GM12892 (cell line): ENCODE measurements around the gene SLC6A17.

Source experiments
- POLR2A ChIP-seq: IDR thresholded peaks from 2 replicates; pipeline ENCODE4 v1.6.1; 2011; ENCODE audit warnings: low read depth, low read length, control low read depth
- POLR2AphosphoS5 ChIP-seq: IDR thresholded peaks from 2 replicates; pipeline ENCODE4 v1.6.1; 2011; ENCODE audit warnings: low read depth, low read length, control low read depth
- TAF1 ChIP-seq: IDR thresholded peaks from 2 replicates; pipeline ENCODE4 v1.6.1; 2011; ENCODE audit warnings: low read depth, mild to moderate bottlenecking, control low read depth, low read length, borderline replicate concordance

- TF ChIP-seq POLR2A (no peak), POLR2AphosphoS5 (no peak), TAF1 (no peak)
Measured at GRCh38 chr1:110132682-110133081, 17.6 kb upstream of the SLC6A17 start.
